Glutamatergic neuron (in vitro differentiated cells): ENCODE measurements around the gene MCM8. TPM values are rescaled to one million over a fixed set of nuclear protein-coding genes. Genes with fewer than 3 reads are reported as not detected.

Experiments used
- DNase-seq: peaks from one replicate; pipeline ENCODE4 v3.0.0; 2022
- H3K27ac Mint-ChIP-seq: one replicate; pipeline ENCODE4 v1.8.0; 2020; ENCODE audit warnings: mild to moderate bottlenecking, mixed read lengths, inconsistent platforms; ENCODE audit not compliant: unreplicated experiment
- H3K27me3 Mint-ChIP-seq: one replicate; pipeline ENCODE4 v1.8.0; 2020; ENCODE audit warnings: mild to moderate bottlenecking, moderate library complexity, mixed read lengths, inconsistent platforms; ENCODE audit not compliant: unreplicated experiment
- H3K36me3 Mint-ChIP-seq: one replicate; pipeline ENCODE4 v1.8.0; 2020; ENCODE audit warnings: mild to moderate bottlenecking, mixed read lengths, inconsistent platforms; ENCODE audit not compliant: unreplicated experiment
- H3K4me1 Mint-ChIP-seq: one replicate; pipeline ENCODE4 v1.8.0; 2020; ENCODE audit warnings: mild to moderate bottlenecking, low read depth, mixed read lengths, inconsistent platforms; ENCODE audit not compliant: unreplicated experiment
- H3K4me3 Mint-ChIP-seq: one replicate; pipeline ENCODE4 v1.8.0; 2020; ENCODE audit warnings: mild to moderate bottlenecking, mixed read lengths, inconsistent platforms; ENCODE audit not compliant: unreplicated experiment
- H3K9me3 Mint-ChIP-seq: one replicate; pipeline ENCODE4 v1.8.0; 2020; ENCODE audit warnings: mild to moderate bottlenecking, moderate library complexity, mixed read lengths, inconsistent platforms; ENCODE audit not compliant: unreplicated experiment
- CTCF ChIP-seq: fragments of 200-600 bp; sonication (generic); IDR thresholded peaks from one replicate; pipeline ENCODE4 v1.5.0; 2021; ENCODE audit not compliant: partially characterized antibody, unreplicated experiment
- total RNA-seq: library from RNA; stranded (reverse); fragmentation: NEBNext Ultra II Directional; extraction: Animal tissue kit (Norgen Biotek cat#: 25700); gene quantifications from one replicate; pipeline ENCODE4 v1.2.1, GENCODE V29; 2021; ENCODE audit not compliant: unreplicated experiment

The MCM8 gene
- total RNA-seq, 1 donor from 2014 or later: 10.1 TPM

- Mint-ChIP-seq H3K36me3 (no peaks in the 10 kb centered on the region), H3K4me3 (no peak overlapping the region), H3K4me1 (no peaks in the 10 kb centered on the region), H3K27ac (no peak overlapping the region), H3K27me3 (peaks cover 1% of the 10 kb centered on the region), H3K9me3 (no peaks in the 10 kb centered on the region)
- TF ChIP-seq CTCF: no peak
- DNase-seq: no peak
These were observed 90.7 kb downstream of the MCM8 start for GRCh38 chr20:6040958-6041807.

- Mint-ChIP-seq H3K27ac (no peak overlapping the region), H3K27me3 (peaks cover 1% of the 10 kb centered on the region)
These were observed 91.4 kb downstream of the MCM8 start for GRCh38 chr20:6041808-6042265.

GRCh38 chr20:6044115-6044514 is 93.7 kb downstream of the MCM8 start:
- DNase-seq: no peak
- no peak overlapping the region for H3K27ac Mint-ChIP-seq
- H3K27me3 Mint-ChIP-seq: peaks cover 1% of the 10 kb centered on the region
- H3K9me3 Mint-ChIP-seq: peaks cover 1% of the 10 kb centered on the region
- no peak for TF ChIP-seq CTCF
- no peaks in the 10 kb centered on the region for H3K36me3 Mint-ChIP-seq
- no peaks in the 10 kb centered on the region for H3K4me1 Mint-ChIP-seq
- no peak overlapping the region for H3K4me3 Mint-ChIP-seq

More at GRCh38 chr20:6041808-6042265, 91.4 kb downstream of the MCM8 start:
- H3K4me3 Mint-ChIP-seq: no peak overlapping the region
- TF ChIP-seq CTCF: no peak
- no peaks in the 10 kb centered on the region for H3K9me3 Mint-ChIP-seq
- no peak for DNase-seq
- H3K4me1 Mint-ChIP-seq: no peaks in the 10 kb centered on the region
- no peaks in the 10 kb centered on the region for H3K36me3 Mint-ChIP-seq

GRCh38 chr20:6045566-6045965 is 95.1 kb downstream of the MCM8 start:
- H3K9me3 Mint-ChIP-seq: peaks cover 1% of the 10 kb centered on the region
- H3K27ac Mint-ChIP-seq: no peak overlapping the region
- DNase-seq: no peak
- no peak overlapping the region for H3K4me3 Mint-ChIP-seq
- H3K36me3 Mint-ChIP-seq: no peaks in the 10 kb centered on the region
- no peaks in the 10 kb centered on the region for H3K4me1 Mint-ChIP-seq
- no peak for TF ChIP-seq CTCF
- H3K27me3 Mint-ChIP-seq: peaks cover 8% of the 10 kb centered on the region

- no peaks in the 10 kb centered on the region for H3K36me3 Mint-ChIP-seq
- H3K27ac Mint-ChIP-seq: no peak overlapping the region
- H3K4me1 Mint-ChIP-seq: no peaks in the 10 kb centered on the region
- no peak for TF ChIP-seq CTCF
- peaks cover 8% of the 10 kb centered on the region for H3K27me3 Mint-ChIP-seq
- no peak overlapping the region for H3K4me3 Mint-ChIP-seq
- peaks cover 1% of the 10 kb centered on the region for H3K9me3 Mint-ChIP-seq
- DNase-seq: no peak
These were observed 96.0 kb downstream of the MCM8 start for GRCh38 chr20:6046432-6046831.
